UCSD-AML1 (cell line): ENCODE data around the gene FER1L5.

ENCODE experiments used
- DNase-seq: peaks from one replicate; lab custom pipeline; 2025; ENCODE audit not compliant: unreplicated experiment; lab: John Stamatoyannopoulos, UW

The FER1L5 gene

DNA sequence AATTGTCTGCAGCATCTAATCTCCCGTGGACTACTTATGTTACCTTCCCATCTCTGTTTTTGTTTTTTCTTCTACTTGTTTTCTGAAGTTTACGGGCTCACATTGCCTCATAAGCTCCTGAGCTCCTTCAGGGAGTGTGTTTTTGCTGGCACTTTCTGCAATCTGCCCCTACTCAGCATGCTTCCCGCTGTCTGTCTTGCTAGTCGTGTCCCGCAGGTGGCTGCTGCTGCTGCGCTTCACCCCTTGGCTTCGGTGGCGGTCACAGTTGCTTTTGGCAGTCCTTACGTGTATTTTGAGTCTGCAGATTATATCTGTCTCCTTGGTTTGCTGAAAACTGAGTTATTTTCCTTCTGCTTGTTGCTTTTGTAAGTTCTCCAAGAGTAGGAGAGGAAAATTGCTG, 37.3 kb downstream of the FER1L5 start:
- DNase-seq = no peak

DNA sequence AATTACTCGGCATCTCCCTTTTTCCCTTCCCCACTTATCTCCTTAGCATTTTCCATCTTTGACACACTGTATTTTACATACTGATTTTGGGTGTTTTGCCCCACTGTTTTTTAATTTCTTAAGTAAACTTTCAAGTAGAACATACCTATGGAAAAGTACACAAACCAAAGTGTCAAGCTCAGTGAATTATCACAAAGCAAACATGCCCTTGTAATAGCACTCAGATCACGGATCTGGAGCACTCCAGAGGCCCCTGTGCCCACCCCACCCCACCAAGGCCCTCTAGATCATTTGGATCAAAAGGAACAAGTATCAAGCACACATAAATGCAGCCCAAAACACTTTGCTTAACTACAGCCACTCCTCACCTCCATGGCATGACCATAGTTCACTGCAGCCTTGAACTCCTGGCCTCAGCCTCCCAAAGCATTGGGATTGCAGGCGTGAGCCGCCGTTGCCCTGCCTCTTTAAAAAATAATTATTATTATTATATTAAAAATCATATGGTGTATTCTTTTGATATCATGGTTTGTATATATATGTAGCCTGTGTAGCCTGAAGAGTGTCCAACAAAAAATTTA, 38.1 kb downstream of the FER1L5 start:
- no peak for DNase-seq

DNA sequence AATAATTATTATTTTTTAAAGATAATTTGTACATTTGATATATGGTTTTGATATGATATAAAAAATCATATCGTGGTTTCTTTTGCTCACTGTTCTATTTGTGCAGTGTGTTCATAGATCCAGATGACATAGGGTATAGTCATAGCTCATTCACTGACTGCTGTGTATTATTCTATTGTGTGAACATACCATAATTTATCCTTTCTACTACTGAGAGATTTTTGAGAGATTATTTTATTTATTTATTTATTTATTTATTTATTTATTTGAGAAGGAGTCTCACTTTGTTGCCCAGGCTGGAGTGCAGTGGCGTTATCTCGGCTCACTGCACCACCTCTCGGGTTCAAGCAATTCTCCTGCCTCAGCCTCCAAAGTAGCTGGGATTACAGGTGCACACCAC, 39.0 kb downstream of the FER1L5 start:
- DNase-seq = no peak

DNA sequence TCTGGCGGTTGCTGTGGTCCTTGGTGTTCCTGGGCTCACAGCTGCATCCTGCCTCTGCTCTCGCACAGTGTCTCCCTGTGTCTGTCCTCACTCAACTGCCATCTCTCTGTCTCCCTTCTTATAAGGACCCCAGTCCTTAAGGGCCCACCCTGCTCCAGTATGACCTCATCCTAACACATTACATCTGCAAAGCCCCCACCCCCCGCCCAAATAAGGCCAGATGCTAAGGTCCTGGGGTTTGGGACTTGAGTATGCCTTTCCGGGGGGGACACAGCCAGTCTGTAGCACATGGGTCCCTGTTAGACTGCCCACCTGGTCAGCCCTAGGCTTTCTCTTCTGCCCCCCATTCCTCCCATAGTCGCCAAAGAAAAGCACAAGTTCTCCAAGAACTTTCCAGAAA, 40.7 kb downstream of the FER1L5 start:
- no peak for DNase-seq

DNA sequence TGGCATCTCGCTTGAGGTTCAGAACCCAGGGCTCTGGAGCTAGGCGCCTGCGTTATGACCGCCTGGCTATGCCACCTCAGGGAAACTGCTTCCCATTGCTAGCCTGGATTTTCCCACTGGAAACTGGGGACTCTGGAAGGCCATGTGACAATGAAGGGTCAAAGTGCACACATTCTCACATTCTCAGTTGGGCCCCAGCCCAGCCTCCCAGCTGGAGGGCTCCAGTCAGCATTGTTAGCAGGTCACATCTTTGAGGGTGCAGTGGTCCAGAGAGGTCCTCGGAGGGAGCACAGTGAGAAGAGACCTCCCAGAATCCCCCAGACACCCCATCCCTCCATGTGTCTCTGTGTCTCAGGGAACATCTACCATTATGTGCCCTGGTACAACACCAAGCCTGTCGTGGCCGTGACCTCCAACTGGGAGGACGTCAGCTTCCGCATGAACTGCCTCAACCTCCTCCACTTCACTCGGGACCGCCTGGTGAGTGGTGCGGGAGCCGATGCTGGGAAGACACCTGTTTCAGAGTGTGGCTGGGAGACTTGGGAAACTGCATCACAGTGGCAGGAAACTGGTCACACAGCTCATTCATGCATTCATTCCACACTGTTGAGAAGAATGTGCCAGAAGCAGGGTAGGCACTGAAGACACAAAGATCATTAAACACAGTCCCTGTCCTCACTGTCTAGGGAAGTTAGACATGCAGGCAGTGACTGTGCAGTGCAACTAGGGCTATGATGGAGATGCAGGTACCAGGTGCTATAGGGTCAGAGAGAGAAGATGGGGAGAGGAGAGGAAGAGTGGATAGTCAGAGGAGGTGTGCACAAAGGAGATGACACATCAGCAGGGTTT, 41.6 kb downstream of the FER1L5 start:
- no peak for DNase-seq

DNA sequence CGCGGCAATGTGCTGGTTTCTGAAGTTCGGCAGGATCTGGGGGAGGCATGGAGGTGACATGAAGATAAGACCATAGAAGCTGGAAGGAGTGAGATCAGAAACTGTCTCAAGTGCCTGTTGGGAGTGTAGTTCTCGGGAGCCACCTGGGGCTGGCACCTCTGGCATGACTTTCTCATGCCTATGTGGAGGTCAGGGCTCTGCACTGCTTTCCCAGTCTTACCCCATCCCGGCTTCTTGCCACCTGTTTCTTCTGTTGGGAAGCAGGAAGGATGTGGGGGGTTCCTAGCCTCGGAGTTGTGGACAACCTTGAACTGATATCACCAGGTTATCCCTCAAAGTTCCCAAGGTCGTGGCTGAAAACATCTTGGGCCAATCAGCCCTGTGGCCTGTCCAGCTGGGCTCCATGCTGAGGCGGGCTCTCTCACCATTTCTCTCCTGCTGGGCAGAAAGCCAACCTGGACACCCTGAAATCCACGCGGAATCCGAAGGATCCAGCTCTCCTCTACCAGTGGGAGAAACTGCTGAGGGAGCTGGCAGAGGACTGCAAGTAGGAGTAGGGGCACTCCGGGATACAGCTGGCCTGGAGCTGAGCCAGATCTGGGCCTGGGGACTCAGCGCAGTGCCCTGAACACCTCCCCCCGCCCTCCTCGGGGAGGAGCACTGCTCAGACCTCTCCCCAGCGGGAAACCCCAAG, 42.5 kb downstream of the FER1L5 start:
- DNase-seq = no peak

DNA sequence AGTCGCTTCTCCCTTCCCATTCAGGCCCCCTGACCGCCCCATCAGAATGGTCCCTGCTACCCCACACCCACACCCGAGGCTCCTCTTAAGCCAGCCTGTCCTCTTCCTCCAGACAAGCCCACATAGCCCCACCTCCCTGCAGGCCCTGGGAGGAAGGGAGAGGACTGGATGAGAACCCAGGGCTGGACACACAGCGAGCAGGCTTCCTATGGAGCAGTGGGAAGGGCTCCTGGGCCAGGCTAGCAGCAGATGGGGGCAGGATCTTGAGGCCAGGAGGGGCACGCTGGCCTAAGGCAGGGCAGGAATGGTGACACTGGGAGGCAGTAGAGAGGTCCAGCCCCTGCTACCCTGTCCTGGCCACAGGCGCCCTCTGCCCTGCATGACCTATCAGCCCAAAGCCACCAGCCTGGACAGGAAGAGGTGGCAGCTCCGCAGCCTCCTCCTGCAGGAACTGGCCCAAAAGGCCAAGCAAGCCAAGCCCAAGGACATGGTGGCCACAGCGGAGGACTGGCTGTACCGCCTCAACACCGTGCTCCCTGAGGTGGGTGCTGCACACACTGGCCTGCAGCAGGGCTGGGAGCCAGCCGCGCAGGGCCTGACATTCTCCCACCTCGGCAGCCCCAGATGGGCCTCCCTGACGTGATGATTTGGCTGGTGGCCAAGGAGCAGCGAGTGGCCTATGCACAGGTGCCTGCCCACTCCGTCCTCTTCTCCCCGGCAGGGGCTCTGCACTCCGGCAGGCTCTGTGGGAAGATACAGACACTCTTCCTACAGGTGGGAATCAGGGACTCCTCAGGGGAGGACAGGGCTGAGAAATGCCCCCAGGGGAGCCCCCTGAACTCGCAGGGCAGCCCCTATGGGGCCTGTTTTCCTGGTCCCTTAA, 43.3 kb downstream of the FER1L5 start:
- no peak for DNase-seq

DNA sequence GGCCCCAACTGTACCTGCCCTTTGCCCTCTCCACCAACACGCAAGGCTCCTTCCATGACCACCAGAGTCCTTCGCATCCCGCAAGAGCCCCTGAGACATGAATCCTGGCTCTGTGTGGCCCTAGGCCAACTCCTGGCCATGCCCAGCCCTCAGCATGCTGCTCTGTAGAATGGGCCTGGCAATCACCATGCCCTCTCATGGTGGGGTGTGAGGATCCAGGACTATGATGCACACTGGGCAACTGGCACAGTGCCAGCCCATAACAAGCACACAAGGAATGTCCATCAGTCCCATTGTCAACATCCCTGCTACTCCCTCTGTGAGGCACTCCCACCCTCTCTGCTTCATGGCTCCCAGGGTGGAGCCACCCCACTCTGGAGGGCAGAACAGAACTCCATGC, 44.7 kb downstream of the FER1L5 start:
- DNase-seq = no peak

DNA sequence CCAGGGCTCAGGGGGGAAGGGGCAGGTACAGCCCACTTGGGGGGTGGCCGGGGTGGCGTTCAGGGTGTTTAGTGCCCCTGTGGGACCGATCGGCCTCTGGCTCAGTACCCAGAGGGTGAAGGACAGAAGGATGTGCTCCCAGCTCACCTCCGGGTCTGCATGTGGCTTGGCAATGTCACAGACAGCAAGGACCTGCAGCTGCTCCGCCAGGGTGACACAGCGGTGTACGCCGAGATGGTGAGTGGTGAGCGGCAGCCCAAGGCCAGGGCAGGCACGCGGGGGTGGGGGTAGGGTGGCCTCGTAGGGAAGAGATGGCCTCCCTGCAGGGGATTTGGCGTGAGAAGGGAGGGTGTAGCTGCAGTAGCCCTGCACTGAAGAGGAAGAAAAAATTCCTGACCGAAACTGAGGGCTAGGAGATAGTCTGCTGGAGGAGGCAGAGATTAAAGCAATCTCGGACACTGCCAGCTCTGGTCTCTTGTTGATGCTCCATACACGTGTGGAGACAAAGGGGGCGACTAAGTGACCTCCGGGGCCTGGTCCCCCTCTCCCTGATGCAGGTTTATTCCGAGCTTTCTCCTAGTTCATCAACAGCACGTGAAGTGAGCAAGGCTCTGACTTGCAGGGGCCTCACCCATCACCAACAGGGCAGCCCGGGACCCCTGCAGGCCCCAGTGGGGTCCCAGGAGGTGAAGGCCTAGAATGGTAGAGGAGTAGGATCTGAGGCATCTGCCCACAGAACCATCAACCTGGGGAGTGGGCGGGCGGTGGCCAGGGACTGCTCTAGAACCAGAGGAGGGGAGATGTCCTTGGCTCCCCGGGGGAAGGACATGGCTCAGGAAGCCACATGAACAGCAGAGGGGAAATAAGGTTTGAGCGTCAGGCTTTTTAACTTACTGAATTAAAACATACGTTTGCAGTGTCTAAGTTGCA, 45.4 kb downstream of the FER1L5 start:
- DNase-seq = no peak

DNA sequence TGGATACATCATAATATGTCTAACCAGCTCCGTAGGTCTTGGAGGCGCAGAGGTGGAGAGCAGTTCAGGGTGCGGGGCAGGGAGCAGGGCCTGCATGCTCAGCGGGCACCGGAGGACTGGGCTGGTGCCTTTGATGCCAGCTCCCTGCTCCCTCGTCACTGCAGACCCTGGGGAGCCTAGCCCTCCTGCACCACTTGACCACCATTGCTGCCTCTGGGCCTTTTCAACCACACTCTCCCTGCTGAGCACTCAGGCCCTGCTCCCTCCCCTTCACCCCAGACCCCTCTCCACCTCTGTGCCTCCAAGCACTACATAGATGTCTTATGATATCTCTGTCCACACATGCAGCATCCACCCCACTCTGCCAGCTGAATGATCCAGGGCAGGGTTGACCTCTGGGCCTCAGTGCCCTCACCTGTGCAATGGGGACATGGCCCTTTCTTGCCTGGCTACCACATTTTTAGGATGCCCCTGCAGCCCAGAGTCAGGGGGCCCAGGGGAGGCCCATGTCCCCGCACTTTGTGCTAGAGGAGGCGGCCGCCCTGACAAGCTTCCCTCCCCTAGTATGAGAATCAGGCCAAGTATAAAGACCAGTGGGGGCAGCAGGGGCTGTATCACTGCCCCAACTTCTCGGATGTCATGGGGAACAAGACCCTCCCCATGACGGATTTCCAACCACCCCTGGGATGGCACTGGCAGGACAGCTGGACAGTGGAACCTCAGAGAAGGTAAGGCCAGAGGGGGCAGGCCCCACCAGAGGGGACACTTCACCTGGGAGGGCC, 46.3 kb downstream of the FER1L5 start:
- no peak for DNase-seq

DNA sequence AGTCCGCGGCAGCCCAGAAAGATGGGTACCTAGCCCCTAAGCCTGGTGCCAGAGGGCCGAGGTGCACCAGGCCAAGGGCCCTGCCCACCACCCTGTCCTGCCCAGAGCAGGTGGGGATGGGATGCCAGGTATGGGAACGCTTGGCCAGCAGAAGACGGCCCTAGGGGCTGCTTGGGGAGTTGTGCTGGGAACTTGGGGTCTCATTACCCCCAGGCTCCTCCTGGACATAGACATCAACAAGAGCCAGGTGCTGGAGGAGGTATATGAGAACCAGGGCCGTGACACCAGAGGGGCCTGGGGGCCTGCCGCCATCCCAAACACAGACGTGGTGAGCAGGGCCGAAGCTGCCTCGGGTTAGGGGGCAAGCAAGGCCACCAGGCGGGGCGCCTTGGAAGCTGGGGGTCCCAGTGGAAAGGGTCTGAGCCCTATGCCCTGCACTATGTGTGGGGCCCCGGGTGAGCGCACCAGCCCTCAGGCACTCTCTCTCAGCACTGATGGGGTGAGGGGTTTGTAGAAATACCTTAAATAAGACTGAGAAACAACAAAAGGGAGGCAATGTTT, 46.9 kb downstream of the FER1L5 start:
- no peak for DNase-seq

DNA sequence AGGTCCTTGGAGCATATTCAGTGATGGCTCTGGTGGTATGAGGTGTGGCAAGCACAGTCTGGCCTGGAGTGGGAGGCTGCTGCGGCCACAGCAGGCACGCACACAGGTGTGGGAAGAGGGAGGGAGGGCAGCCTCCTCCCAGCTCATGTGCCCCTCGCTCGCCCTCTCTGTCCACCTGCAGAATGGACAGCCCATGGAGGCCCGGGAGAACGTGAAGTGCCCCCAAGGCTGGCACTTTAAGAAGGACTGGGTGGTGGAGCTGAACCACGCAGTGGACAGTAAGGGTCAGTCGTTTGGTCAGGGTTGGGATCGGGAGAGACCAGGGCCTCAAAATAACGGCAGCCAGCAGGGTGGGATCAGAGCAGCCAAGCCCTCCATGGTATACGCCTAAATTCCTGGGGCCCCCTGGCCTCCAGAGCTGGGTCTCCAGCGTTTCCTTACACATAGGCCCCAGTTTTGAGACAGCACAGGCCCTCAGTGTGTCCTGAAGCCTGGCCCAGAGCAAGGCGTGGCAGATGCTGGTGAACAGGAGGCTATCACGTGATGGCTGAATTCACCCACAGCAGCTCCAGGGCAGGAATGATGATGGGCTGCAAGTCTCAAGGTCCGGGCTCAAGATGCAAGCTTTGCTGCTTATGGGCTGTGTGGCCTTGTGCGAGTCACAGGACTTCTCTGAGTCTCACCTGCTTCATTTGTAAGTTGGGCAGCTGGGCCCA, 47.9 kb downstream of the FER1L5 start:
- DNase-seq = no peak

DNA sequence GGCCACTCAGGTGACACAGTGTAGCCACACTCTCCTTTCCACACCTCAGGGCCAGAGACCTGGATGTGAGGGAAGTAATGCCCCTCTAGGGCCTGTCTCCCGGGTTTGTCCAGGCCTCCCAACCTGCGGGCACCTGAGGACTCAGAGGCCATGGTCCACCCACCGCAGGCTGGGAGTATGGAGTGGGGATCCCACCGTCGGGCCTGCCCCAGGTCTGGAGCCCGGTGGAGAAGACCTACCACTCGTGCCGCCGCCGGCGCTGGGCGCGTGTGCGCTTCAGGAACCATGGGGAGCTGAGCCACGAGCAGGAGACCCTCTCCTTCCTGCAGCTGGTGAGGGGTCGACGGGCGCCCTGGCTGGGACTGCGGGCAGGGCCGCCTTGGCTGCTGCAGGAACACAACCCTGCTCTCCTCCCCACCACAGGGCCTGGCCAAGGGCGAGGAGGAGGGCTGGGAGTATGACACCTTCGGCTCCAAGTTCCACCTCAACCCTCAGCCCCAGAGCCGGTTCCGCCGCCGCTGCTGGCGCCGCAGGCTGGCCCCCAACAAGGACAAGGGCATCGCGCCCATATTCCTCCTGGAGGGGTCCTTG, 48.6 kb downstream of the FER1L5 start:
- DNase-seq = no peak

DNA sequence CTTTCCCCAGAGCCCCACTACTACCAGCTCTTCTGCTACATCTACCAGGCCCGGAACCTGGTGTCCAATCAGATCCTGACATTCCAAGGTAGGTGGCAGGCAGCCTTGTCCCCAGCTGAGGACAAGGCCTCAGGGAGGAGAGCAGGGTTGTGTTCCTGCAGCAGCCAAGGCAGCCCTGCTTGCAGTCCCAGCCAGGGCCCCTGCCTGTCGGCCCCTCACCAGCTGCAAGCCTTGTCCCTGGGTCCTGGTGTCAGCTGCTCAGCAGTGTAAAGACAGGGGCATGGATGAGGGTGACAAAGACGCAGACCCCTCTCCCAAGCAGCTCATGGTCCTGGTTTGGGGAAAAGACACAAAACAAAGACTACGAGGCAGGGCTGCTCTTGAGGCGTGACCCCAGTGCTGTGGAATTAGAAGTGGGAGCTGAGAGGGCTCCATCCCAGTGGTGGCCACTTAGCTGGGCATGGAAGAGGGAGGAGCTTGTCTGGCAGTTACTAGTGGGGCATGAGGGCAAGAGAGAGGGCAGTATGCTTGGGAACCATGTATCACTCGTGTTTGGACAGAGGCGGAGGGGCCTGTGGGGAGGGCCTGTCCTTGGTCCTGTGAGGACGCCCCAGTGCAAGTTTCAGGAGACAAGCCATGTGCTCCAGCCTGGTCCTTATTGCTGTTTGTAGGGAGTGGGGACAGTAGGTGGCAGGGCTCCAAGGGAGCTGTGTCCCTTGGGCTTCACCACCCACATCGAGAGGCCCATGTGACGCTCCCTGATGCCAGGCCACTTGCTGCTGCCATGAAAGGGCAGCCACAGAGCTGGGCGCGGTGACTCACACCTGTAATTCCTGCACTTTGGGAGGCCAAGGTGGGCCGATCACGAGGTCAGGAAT, 49.8 kb downstream of the FER1L5 start:
- no peak for DNase-seq

DNA sequence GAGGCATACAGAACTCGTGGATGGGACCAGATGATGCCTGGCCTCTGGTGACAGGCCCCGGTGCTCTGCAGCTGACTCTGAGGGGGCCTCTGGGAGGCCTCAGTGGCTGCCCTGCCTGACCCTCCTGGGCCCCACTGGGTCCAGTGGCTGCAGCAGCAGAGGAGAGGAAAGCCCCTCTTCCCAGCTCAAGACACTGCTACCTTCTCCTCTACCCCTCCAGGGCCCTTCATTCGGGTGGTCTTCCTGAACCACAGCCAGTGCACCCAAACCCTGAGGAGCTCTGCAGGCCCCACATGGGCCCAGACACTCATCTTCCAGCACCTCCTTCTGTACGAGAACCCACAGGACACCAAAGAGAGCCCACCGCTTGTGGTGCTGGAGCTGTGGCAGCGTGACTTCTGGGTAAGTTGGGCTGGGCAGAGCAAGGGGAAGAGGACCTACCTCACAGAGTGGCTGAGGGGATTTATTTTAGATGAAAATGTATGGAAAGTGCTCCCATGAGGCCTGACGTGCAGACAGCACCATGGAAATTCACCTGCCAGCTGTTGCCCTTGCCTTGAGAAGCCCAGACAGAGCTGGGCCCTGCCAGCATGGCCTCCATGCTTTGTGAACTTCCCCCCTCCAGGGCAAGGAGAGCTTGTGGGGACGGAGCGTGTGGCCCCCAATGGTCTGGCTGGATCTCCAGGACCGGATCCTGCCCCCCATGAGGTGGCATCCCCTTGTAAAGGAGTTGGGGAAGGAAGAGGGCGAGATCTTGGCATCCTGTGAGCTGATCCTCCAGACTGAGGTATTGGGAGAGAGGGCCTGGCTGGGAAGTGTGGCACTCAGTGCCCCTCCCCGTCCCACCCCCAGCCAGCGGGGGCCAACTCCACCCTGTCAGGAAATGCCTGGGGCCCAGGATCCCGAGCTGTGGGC, 51.0 kb downstream of the FER1L5 start:
- DNase-seq = no peak

DNA sequence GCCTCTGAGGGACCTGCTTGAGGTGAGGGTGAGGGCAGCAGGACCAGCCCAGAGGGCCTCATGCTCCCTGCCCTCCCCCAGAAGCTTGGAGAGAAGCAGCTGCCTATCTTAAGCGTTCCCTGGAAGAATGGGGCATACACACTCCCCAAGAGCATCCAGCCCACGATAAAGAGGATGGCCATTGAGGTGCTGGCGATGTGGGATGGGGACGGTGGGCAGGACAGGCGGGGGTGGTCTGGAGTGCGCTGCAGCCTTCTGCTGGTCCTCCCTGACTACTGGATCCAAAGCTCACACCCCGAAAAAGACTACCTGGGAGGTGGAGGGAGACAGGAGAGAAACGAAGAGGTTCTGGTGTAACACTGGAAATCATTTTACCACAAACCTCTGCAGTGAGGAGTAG, 51.7 kb downstream of the FER1L5 start:
- DNase-seq = no peak
